HG02798 (cell line): ENCODE data around the gene CRLF1.

ENCODE experiments used
- ATAC-seq: cut with Tn5 transposase; IDR thresholded peaks from one replicate; pipeline ENCODE4 v1.9.1; 2021; ENCODE audit warnings: mild to moderate bottlenecking; ENCODE audit not compliant: unreplicated experiment, poor library complexity

The CRLF1 gene

GRCh38 chr19:18566953-18567352, 39.6 kb downstream of the CRLF1 start:
- no peak for ATAC-seq

GRCh38 chr19:18562086-18562485, 44.5 kb downstream of the CRLF1 start:
- ATAC-seq: no peak

- ATAC-seq: no peak
Measured at GRCh38 chr19:18559685-18560084, 46.9 kb downstream of the CRLF1 start.

GRCh38 chr19:18558604-18559003, 48.0 kb downstream of the CRLF1 start:
- no peak for ATAC-seq

- no peak for ATAC-seq
Measured at GRCh38 chr19:18558202-18558555, 48.4 kb downstream of the CRLF1 start.

- ATAC-seq: peak; percentile 97
Measured at GRCh38 chr19:18557411-18558201, 49.0 kb downstream of the CRLF1 start, which contains the start of gene KXD1. Gene KXD1, plus strand, starts transcription at chr19:18557870. Its CDS starts 4,187 bp downstream, at chr19:18562057.

DNA sequence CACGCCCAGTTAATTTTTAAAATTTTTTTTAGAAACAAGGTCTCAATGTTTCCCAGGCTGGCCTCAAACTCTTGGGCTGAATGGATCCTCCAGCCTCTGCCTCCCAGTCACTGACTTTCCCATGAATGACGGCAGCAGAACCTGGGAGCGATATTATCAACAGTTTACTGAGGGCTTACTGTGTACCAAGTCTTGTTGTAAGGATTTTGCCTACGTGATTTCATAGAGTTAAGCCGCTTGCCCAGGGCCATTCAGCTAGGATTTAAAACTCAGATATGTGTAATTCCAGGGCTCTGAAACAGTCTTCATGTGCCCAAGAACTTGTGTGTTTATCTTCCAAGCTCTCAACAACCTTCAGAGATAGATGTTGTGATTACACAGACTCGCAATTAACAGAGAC, 55.0 kb downstream of the CRLF1 start:
- ATAC-seq: no peak

DNA sequence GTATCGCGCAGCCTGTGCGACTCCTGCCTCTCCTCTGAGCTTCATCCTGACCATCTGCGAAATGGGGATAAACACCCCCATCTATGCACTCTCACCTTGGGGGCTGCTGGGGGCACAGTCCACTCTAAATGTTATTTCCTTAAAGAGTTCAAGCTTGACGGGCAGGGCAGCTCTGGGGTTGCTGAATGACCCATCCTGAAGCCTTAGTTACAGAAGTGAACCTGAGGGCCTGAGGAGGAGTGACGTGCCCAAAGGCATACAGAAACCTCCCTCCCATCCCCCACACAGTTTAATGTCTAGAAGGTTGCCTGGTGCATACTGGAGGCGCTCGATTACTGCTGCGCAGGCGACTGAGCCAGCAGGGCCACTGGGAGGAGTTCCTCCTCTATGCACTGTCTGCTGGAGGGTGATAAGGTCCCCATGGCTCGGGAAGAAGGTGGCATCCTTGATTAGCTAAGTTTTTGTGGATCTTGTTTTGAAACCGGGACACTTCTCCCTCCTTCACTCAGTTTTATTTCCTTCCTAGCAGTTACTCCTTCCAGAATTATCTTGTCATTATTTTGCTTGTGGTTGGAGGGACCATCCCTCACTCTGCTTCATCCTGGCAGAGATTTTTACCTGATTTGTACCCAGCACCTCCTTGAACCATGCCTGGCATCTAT, 62.7 kb downstream of the CRLF1 start:
- peak; percentile 50 for ATAC-seq
